ENCODE measurements around the gene CMC4. TPM values are rescaled to one million over a fixed set of nuclear protein-coding genes. Genes with fewer than 3 reads are reported as not detected.
A peak's percentile ranks its signal among the peaks of the same experiment; 100 is the strongest.

The CMC4 gene
- total RNA-seq, 2 experiments from 2014 or later, result 14.3 to 30.6 TPM

GRCh38 chrX:155028877-155029291 is 42.1 kb downstream of the CMC4 start:
- CTCF ChIA-PET (ENCODE audit: unreplicated experiment), result no interaction called here
- H3K9me3 ChIP-seq (ENCODE audit: low read length), result no peaks in the 10 kb centered on the region
- H3K4me2 ChIP-seq (ENCODE audit: low read length), result peak overlapping the region; percentile 80
- no peaks in the 10 kb centered on the region for H4K20me1 ChIP-seq (ENCODE audit: insufficient read depth, low read length)
- peaks cover 48% of the 10 kb centered on the region for H3K79me2 ChIP-seq (ENCODE audit: insufficient read depth, low read depth, low read length)
- H3K27ac ChIP-seq (ENCODE audit: low read depth, low read length, poor library complexity, severe bottlenecking), result no peak overlapping the region
- intact Hi-C loops (cut with micrococcal nuclease; ENCODE audit: unreplicated experiment), result loop anchor here (5.0 kb wide), 3 partner anchors 47 to 267 kb away; partner anchors contain the start of genes DKC1 and VBP1
- BruUV-seq (replicated peaks), result no TSS peak
- peaks cover 9% of the 10 kb centered on the region for H3K4me1 ChIP-seq (ENCODE audit: insufficient read depth, low read length, poor library complexity, severe bottlenecking)
- H3K4me3 ChIP-seq (ENCODE audit: low read depth, low read length, poor library complexity, severe bottlenecking), result peak overlapping the region; percentile 93
- H2AFZ ChIP-seq (ENCODE audit: low read length), result no peak overlapping the region
- peaks cover 5% of the 10 kb centered on the region for H3K36me3 ChIP-seq (ENCODE audit: insufficient read depth, low read length)
- POLR2A ChIA-PET, result interaction anchor here (0.7 kb wide), 1 partner anchor 136 kb away, joined by 6 read pairs; no protein-coding TSS in a partner anchor
- DNase-seq (ENCODE audit: low spot score), result no peak
- no peaks in the 10 kb centered on the region for H3K9me2 ChIP-seq (ENCODE audit: insufficient read depth, low read length)
- TF ChIP-seq EZH2phosphoT487 (IDR thresholded peaks at IDR 0.05; ENCODE audit: borderline replicate concordance, low read depth, low read length) (no peak), CTCF (conservative IDR thresholded peaks at IDR 0.05; ENCODE audit: low read length) (no peak)

- peaks cover 43% of the 10 kb centered on the region for H3K79me2 ChIP-seq (ENCODE audit: insufficient read depth, low read depth, low read length)
- H3K9me2 ChIP-seq (ENCODE audit: insufficient read depth, low read length), result no peaks in the 10 kb centered on the region
- peak; percentile 30 for DNase-seq (ENCODE audit: low spot score)
- H3K27ac ChIP-seq (ENCODE audit: low read depth, low read length, poor library complexity, severe bottlenecking), result peak overlapping the region; percentile 95
- no peaks in the 10 kb centered on the region for H3K36me3 ChIP-seq (ENCODE audit: insufficient read depth, low read length)
- no peaks in the 10 kb centered on the region for H4K20me1 ChIP-seq (ENCODE audit: insufficient read depth, low read length)
- H3K9me3 ChIP-seq (ENCODE audit: low read length), result no peaks in the 10 kb centered on the region
- TF ChIP-seq CTCF (conservative IDR thresholded peaks at IDR 0.05; ENCODE audit: low read length), result peak; percentile 46
- no peak for TF ChIP-seq EZH2phosphoT487 (IDR thresholded peaks at IDR 0.05; ENCODE audit: borderline replicate concordance, low read depth, low read length)
- ChIA-PET CTCF (ENCODE audit: unreplicated experiment) (no interaction called here), POLR2A (no interaction called here)
- peak overlapping the region; percentile 93 for H3K4me3 ChIP-seq (ENCODE audit: low read depth, low read length, poor library complexity, severe bottlenecking)
- H3K4me2 ChIP-seq (ENCODE audit: low read length), result peak overlapping the region; percentile 80
- H2AFZ ChIP-seq (ENCODE audit: low read length), result no peak overlapping the region; the same call in 1 of the 2 replicates
- intact Hi-C loops (cut with micrococcal nuclease; ENCODE audit: unreplicated experiment), result loop anchor here (5.0 kb wide), 3 partner anchors 46 to 266 kb away; partner anchors contain the start of genes DKC1 and VBP1
- no TSS peak for BruUV-seq (replicated peaks)
- peaks cover 9% of the 10 kb centered on the region for H3K4me1 ChIP-seq (ENCODE audit: insufficient read depth, low read length, poor library complexity, severe bottlenecking)
Observed at GRCh38 chrX:155028129-155028528, 42.8 kb downstream of the CMC4 start.

GRCh38 chrX:155027509-155028066 is 43.3 kb downstream of the CMC4 start:
- no peaks in the 10 kb centered on the region for H3K36me3 ChIP-seq (ENCODE audit: insufficient read depth, low read length)
- CTCF ChIA-PET (ENCODE audit: unreplicated experiment), result no interaction called here
- peak overlapping the region; percentile 72; the same call in 1 of the 2 replicates for H2AFZ ChIP-seq (ENCODE audit: low read length)
- DNase-seq (ENCODE audit: low spot score), result peak; percentile 33
- H3K4me2 ChIP-seq (ENCODE audit: low read length), result peak overlapping the region; percentile 80
- no peaks in the 10 kb centered on the region for H4K20me1 ChIP-seq (ENCODE audit: insufficient read depth, low read length)
- H3K4me3 ChIP-seq (ENCODE audit: low read depth, low read length, poor library complexity, severe bottlenecking), result peak overlapping the region; percentile 93
- no peaks in the 10 kb centered on the region for H3K9me3 ChIP-seq (ENCODE audit: low read length)
- H3K4me1 ChIP-seq (ENCODE audit: insufficient read depth, low read length, poor library complexity, severe bottlenecking), result peaks cover 9% of the 10 kb centered on the region
- peak overlapping the region; percentile 95 for H3K27ac ChIP-seq (ENCODE audit: low read depth, low read length, poor library complexity, severe bottlenecking)
- intact Hi-C loops (cut with micrococcal nuclease; ENCODE audit: unreplicated experiment), result loop anchor here (1.0 to 5.0 kb wide), 4 partner anchors 44 to 265 kb away; partner anchors contain the start of genes BRCC3, CMC4, DKC1 and MTCP1
- no peak for TF ChIP-seq EZH2phosphoT487 (IDR thresholded peaks at IDR 0.05; ENCODE audit: borderline replicate concordance, low read depth, low read length)
- no peak for TF ChIP-seq CTCF (conservative IDR thresholded peaks at IDR 0.05; ENCODE audit: low read length)
- H3K79me2 ChIP-seq (ENCODE audit: insufficient read depth, low read depth, low read length), result peaks cover 42% of the 10 kb centered on the region
- POLR2A ChIA-PET, result interaction anchor here (1.0 kb wide), 1 partner anchor 43 kb away, joined by 4 read pairs; the partner anchor contains the start of genes CMC4 and MTCP1
- TSS peak; percentile 86 for BruUV-seq (replicated peaks)
- H3K9me2 ChIP-seq (ENCODE audit: insufficient read depth, low read length), result no peaks in the 10 kb centered on the region

Measured in OCI-LY7 (cell line).